Naive thymus-derived CD4-positive, alpha-beta T cell (primary cell): ENCODE measurements around the gene TLX2. TPM values are rescaled to one million over a fixed set of nuclear protein-coding genes. Genes with fewer than 3 reads are reported as not detected.

ENCODE experiments used
- ATAC-seq: fragments of 150-1000 bp; cut with Tn5 transposase; 2 replicates; pipeline ENCODE4 v1.10.0; 2021; ENCODE audit warnings: mild to moderate bottlenecking, moderate library complexity
- CTCF ChIA-PET: fragments of 350-600 bp; sonication (Branson Sonifier 250); formaldehyde crosslinking; loops from one replicate; lab custom pipeline; 2021; ENCODE audit warnings: antibody characterized with exemption; lab: Charles Lee
- POLR2A ChIA-PET: fragments of 350-600 bp; sonication (Branson Sonifier 250); formaldehyde crosslinking; loops from one replicate; lab custom pipeline; 2021; ENCODE audit warnings: antibody characterized with exemption, inconsistent platforms; lab: Charles Lee
- DNase-seq, 9 donors: peaks; one replicate each; pipeline versions ENCODE4 v3.0.0 to v3.0.0-alpha.2; 2020 to 2022; ENCODE audit warnings: mixed read lengths in 1 of 9
- H3K27ac ChIP-seq: one replicate; pipeline ENCODE4 v1.7.0; 2013; ENCODE audit warnings: mild to moderate bottlenecking, low read depth, low read length, moderate library complexity
- H3K27me3 ChIP-seq, 2 donors: one replicate each; pipeline ENCODE4 v1.7.0; 2013; ENCODE audit warnings: low read length in 2 of 2, mild to moderate bottlenecking in 2 of 2, moderate library complexity in 2 of 2; ENCODE audit not compliant: control insufficient read depth in 2 of 2, insufficient read depth in 2 of 2
- H3K36me3 ChIP-seq, 3 experiments: 1 replicate in 2 of 3; 2 replicates in 1 of 3; pipeline ENCODE4 v1.7.0; 2013; ENCODE audit warnings: low read length in 3 of 3, mild to moderate bottlenecking in 3 of 3, moderate library complexity in 1 of 3; ENCODE audit not compliant: insufficient read depth in 3 of 3, control insufficient read depth in 2 of 3
- H3K4me1 ChIP-seq, 2 donors: one replicate each; pipeline ENCODE4 v1.7.0; 2013; ENCODE audit warnings: low read length in 2 of 2, mild to moderate bottlenecking in 2 of 2, moderate library complexity in 1 of 2; ENCODE audit not compliant: control insufficient read depth in 2 of 2, insufficient read depth in 2 of 2
- H3K4me3 ChIP-seq: 2 replicates; pipeline ENCODE4 v1.7.0; 2013; ENCODE audit warnings: mild to moderate bottlenecking, low read length
- H3K9me3 ChIP-seq, 3 experiments: 1 replicate in 2 of 3; 2 replicates in 1 of 3; pipeline ENCODE4 v1.7.0; 2013; ENCODE audit warnings: low read length in 3 of 3; ENCODE audit not compliant: control insufficient read depth in 2 of 3
- H3K27ac Mint-ChIP-seq, 9 donors: one replicate each; pipeline ENCODE4 v1.8.0; 2020 to 2022; ENCODE audit warnings: mixed read lengths in 9 of 9, mild to moderate bottlenecking in 8 of 9, moderate library complexity in 5 of 9, inconsistent platforms in 2 of 9
- H3K27me3 Mint-ChIP-seq, 5 donors: one replicate each; pipeline ENCODE4 v1.8.0; 2021 to 2022; ENCODE audit warnings: mixed read lengths in 5 of 5, mild to moderate bottlenecking in 1 of 5
- H3K36me3 Mint-ChIP-seq, 5 donors: one replicate each; pipeline ENCODE4 v1.8.0; 2020 to 2022; ENCODE audit warnings: mixed read lengths in 5 of 5, mild to moderate bottlenecking in 3 of 5, inconsistent platforms in 1 of 5
- H3K4me1 Mint-ChIP-seq, 7 donors: one replicate each; pipeline ENCODE4 v1.8.0; 2020 to 2022; ENCODE audit warnings: mixed read lengths in 7 of 7, mild to moderate bottlenecking in 3 of 7, inconsistent platforms in 1 of 7
- H3K4me3 Mint-ChIP-seq, 10 donors: one replicate each; pipeline ENCODE4 v1.8.0; 2020 to 2022; ENCODE audit warnings: mild to moderate bottlenecking in 10 of 10, mixed read lengths in 10 of 10, moderate library complexity in 6 of 10, inconsistent platforms in 2 of 10
- H3K9me3 Mint-ChIP-seq, 11 donors: one replicate each; pipeline ENCODE4 v1.8.0; 2020 to 2022; ENCODE audit warnings: mixed read lengths in 11 of 11, mild to moderate bottlenecking in 4 of 11, inconsistent platforms in 1 of 11, moderate library complexity in 1 of 11
- intact Hi-C, 2 donors: fragments of 100-400 bp; cut with micrococcal nuclease; formaldehyde crosslinking; loops; one replicate each; pipeline ENCODE4 v1.15.1; 2023
- polyA plus RNA-seq, 2 donors: library from polyadenylated mRNA; unstranded; fragments of 300-500 nt; fragmentation: Illumina TruSeq; gene quantifications; one replicate each; pipeline ENCODE4 v1.2.3, GENCODE V29; 2021
- total RNA-seq, 6 experiments: library from RNA in 5 of 6; stranded (reverse) in 5 of 6; gene quantifications; 1 replicate in 5 of 6; 2 replicates in 1 of 6; pipeline ENCODE4 v1.2.3 and lab custom pipeline; 2021 to 2026

Gene TLX2
- total and polyA plus RNA-seq, 7 experiments from 2014 or later = 0.34 to 0.66 TPM; not detected in 5

DNA sequence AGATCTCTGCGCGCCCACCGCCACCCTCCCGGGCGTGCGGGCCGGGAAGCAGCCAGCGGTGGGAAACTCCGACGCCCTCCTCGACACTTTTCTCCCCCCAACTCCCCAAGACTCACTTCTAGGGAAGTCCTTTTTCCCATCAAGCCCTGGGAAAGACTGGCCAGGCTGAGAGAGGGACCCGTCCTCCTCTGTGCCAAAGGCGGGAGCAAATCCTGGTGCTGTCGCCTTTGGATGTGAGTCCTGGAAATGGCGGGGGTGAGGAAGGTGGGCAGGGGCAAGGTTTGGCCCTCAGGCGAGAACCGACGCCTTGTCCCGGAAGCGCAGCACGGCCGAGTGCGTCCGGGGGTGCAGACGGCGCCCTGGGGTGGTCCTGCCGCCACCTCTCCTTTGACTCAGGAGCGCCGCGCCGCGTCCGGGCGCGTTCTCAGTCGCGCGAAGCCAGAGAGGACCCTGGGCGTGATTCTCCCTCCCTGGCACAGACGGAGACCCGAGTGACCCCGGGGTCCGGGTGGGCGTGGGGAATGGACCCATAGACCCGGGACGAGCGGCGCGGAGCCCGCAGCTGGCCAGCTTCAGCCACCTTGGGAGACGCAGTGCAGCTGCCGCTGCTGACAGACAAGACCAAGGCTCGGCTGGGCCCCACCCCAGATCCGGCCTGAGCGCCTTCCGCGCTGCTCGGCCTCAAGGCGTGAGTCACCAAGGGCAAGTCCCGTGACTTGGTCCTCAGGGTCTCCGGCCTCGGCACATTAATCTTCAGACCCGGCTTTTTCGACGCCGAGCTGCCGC, 11.3 kb upstream of the TLX2 start:
- intact Hi-C loops = loop anchor here in 1 of 2 donors (1.0 to 10.0 kb wide), 2 partner anchors 20 to 152 kb away; partner anchors contain the start of genes SEMA4F and TTC31
- POLR2A ChIA-PET = interaction anchor here (1.3 to 4.3 kb wide), 4 partner anchors 20 to 30 kb away, joined by 4 to 11 read pairs (median 6); partner anchors contain the start of genes AUP1, CCDC142, HTRA2 and MRPL53
- ATAC-seq = peak; percentile 23

DNA sequence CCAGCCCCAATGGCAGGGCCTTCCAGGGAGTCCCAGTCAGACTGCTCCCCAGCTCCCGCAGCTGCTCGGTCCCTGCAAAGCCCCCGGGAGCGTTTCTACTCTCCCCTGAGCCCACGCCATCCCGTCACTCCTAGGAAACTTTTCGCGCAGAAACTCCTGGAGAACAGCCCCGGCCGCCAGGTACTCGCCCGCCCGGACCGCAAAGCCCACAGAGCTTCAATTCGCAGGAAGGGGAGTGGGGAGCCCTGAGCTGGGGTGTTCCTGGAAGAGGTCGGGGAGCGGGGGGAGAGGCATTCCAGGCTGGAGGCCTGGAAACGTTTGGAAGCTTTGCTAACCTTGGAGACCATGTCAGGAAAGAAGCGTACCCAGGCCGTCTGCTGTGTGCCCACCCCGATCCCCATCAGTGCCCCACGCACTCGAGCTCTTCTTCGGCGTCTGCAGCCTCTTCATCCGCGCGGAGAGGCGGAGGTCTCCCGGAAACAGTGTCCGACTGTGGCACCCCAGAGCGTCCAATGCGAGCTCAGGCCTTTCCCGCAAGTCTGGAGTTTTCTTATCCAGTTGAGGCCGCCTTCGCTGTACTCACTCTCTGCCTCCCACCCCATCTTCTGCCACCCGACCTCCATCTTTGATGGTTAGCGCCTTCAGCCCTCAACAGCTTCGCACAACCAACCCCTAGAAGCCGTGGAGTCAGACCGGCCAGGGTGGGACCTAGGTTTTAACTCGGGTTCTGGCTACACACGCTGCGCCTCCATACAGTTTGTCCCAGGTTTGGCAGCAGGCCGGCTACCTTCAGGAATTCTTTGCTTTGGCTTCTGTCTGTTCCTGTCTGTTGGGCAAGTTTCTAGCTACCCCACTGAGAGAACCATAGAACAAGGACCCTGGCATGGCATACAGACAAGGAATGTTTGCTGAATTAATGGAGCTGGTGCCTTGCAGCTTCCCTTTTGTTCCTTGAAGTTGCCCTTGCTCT, 10.5 kb upstream of the TLX2 start:
- no peak for DNase-seq
- no peak overlapping the region for H3K27ac ChIP-seq
- Mint-ChIP-seq H3K36me3 (peaks cover 16 to 33% (median 30%) of the 10 kb centered on the region in 5 donors), H3K27me3 (peaks cover 51 to 69% (median 63%) of the 10 kb centered on the region in 5 donors), H3K4me1 (peaks cover 42 to 79% (median 66%) of the 10 kb centered on the region in 7 donors), H3K27ac (peak overlapping the region in 2 of 9 donors; percentile 26 to 62), H3K9me3 (peaks cover 0 to 6% (median 0%) of the 10 kb centered on the region in 11 donors), H3K4me3 (peak overlapping the region; percentile 52 to 81 (median 66))
- ChIA-PET POLR2A (interaction anchor here (0.9 to 4.3 kb wide), 4 partner anchors 21 to 46 kb away, joined by 3 to 11 read pairs (median 6); partner anchors contain the start of genes AUP1, HTRA2, MRPL53 and WBP1), CTCF (interaction anchor here (0.6 to 1.3 kb wide), 5 partner anchors 20 to 111 kb away, joined by 3 to 6 read pairs (median 3); partner anchors contain the start of genes CCDC142 and TTC31)
- H3K27me3 ChIP-seq = peaks cover 4 to 34% of the 10 kb centered on the region in 2 donors
- H3K36me3 ChIP-seq = peaks cover 0 to 20% (median 5%) of the 10 kb centered on the region in 3 experiments
- H3K4me3 ChIP-seq = peak overlapping the region; percentile 36
- intact Hi-C loops = loop anchor here in 1 of 2 donors (1.0 to 10.0 kb wide), 2 partner anchors 20 to 151 kb away; partner anchors contain the start of genes SEMA4F and TTC31
- H3K4me1 ChIP-seq = peaks cover 19 to 38% of the 10 kb centered on the region in 2 donors
- H3K9me3 ChIP-seq = no peaks in the 10 kb centered on the region
- no peak for ATAC-seq

More for the DNA sequence above, 11.3 kb upstream of the TLX2 start:
- Mint-ChIP-seq H3K4me1 (peaks cover 41 to 78% (median 63%) of the 10 kb centered on the region in 7 donors), H3K4me3 (peak overlapping the region; percentile 52 to 81 (median 66)), H3K9me3 (peaks cover 0 to 6% (median 0%) of the 10 kb centered on the region in 11 donors), H3K27me3 (peaks cover 56 to 78% (median 68%) of the 10 kb centered on the region in 5 donors), H3K27ac (peak overlapping the region in 2 of 9 donors; percentile 26 to 62), H3K36me3 (peaks cover 16 to 33% (median 31%) of the 10 kb centered on the region in 5 donors)
- CTCF ChIA-PET = interaction anchor here (1.0 kb wide), 1 partner anchor 46 kb away, joined by 3 read pairs; no protein-coding TSS in a partner anchor
- Histone ChIP-seq H3K27ac (no peak overlapping the region), H3K27me3 (peaks cover 4 to 43% of the 10 kb centered on the region in 2 donors), H3K9me3 (no peaks in the 10 kb centered on the region), H3K4me1 (peaks cover 19 to 47% of the 10 kb centered on the region in 2 donors), H3K36me3 (peaks cover 0 to 20% (median 5%) of the 10 kb centered on the region in 3 experiments), H3K4me3 (peak overlapping the region; percentile 36)
- peak in 2 of 9 donors; percentile 47 to 60 for DNase-seq

DNA sequence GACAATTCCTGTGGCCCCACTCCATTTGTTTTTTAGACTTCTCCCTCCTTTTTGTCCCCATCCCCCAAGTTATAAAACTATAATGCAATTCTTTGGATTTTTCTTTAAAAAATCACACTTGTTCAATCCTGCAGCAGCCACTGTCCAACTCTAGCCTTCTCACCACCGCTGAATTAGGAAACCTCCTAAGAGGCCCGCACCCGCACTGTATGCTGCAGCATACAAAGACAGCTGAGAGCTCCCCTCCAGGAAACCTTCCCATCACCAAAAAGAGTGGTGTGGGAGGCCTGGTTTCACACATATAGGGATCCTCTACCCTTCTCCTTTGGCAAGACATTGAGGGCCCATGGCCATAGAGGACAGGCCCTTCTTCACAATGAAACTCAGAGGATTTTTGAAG, 9.7 kb upstream of the TLX2 start:
- CTCF ChIA-PET = interaction anchor here (0.6 to 1.3 kb wide), 4 partner anchors 21 to 112 kb away, joined by 3 to 6 read pairs (median 4); partner anchors contain the start of genes CCDC142 and TTC31
- peaks cover 47 to 66% (median 59%) of the 10 kb centered on the region in 5 donors for H3K27me3 Mint-ChIP-seq

DNA sequence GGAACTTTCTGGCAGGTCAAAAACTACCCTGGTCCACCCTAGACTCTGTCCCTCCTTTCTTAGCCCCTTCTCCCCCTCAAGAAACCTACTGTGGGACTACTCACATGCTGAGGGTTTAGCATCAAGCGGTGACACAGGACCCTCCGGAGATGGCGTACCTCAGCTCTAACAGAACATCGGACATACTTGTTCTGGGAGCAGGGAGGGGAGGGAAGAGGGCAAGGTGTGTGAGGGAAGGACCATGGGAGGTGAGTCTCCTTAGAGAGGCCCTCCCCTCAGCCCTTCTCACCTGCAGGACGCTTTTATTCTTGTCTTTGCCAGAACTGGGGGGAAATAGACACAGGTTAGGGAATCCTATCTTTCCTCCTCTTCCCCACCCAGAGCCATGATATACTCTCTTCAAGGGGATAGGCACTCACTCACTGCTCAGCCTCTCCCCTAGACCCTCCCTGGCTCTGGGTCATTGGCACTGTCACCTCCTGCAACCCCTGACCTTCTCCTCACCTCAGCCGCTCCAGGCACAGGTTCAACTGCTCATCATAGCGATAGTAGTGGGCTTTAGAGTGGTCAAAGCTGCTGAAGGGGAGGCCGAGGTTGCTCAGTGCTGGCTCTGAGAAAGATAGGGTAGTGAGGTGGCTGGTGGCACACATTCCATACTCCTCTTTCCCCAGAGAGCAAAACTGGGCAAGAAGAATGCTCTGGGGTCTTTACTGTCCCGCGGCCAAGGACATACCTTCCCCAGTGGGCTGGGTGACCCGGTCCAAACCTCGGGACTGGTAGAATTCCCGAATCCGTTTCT, 8.6 kb upstream of the TLX2 start:
- peak overlapping the region in 1 of 9 donors; percentile 10 for H3K27ac Mint-ChIP-seq
- Histone ChIP-seq H3K27ac (no peak overlapping the region), H3K9me3 (no peaks in the 10 kb centered on the region), H3K4me3 (no peak overlapping the region), H3K4me1 (peaks cover 16 to 31% of the 10 kb centered on the region in 2 donors), H3K27me3 (peaks cover 4 to 20% of the 10 kb centered on the region in 2 donors), H3K36me3 (peaks cover 0 to 20% (median 5%) of the 10 kb centered on the region in 3 experiments)
- peaks cover 34 to 72% (median 65%) of the 10 kb centered on the region in 7 donors for H3K4me1 Mint-ChIP-seq
- H3K36me3 Mint-ChIP-seq = peaks cover 16 to 33% (median 30%) of the 10 kb centered on the region in 5 donors
- intact Hi-C loops = loop anchor here in 1 of 2 donors (2.0 to 10.0 kb wide), 3 partner anchors 49 to 149 kb away; partner anchors contain the start of genes DOK1 and SEMA4F
- POLR2A ChIA-PET = interaction anchor here (1.1 to 5.0 kb wide), 7 partner anchors 23 to 82 kb away, joined by 3 to 33 read pairs (median 3); partner anchors contain the start of genes AUP1, CCDC142, HTRA2 and TTC31
- ATAC-seq (no peak), DNase-seq (no peak)
- H3K9me3 Mint-ChIP-seq = peaks cover 0 to 6% (median 0%) of the 10 kb centered on the region in 11 donors
- H3K27me3 Mint-ChIP-seq = peaks cover 48 to 60% (median 55%) of the 10 kb centered on the region in 5 donors
- peak overlapping the region in 9 of 10 donors; percentile 16 to 99 (median 38) for H3K4me3 Mint-ChIP-seq
- CTCF ChIA-PET = no interaction called here

More for the DNA sequence above, 9.7 kb upstream of the TLX2 start:
- no peak overlapping the region for H3K27ac Mint-ChIP-seq
- no peaks in the 10 kb centered on the region for H3K9me3 ChIP-seq
- no peak overlapping the region for H3K27ac ChIP-seq
- no peak for DNase-seq
- H3K27me3 ChIP-seq = peaks cover 4 to 30% of the 10 kb centered on the region in 2 donors
- peaks cover 39 to 78% (median 63%) of the 10 kb centered on the region in 7 donors for H3K4me1 Mint-ChIP-seq
- POLR2A ChIA-PET = interaction anchor here (0.9 to 4.3 kb wide), 5 partner anchors 22 to 70 kb away, joined by 3 to 11 read pairs (median 3); partner anchors contain the start of genes AUP1, CCDC142, HTRA2 and MRPL53
- H3K4me3 ChIP-seq = no peak overlapping the region
- peak overlapping the region; percentile 15 to 75 (median 56) for H3K4me3 Mint-ChIP-seq
- peaks cover 0 to 20% (median 5%) of the 10 kb centered on the region in 3 experiments for H3K36me3 ChIP-seq
- peaks cover 16 to 31% of the 10 kb centered on the region in 2 donors for H3K4me1 ChIP-seq
- H3K9me3 Mint-ChIP-seq = peaks cover 0 to 6% (median 0%) of the 10 kb centered on the region in 11 donors
- intact Hi-C loops = loop anchor here in 1 of 2 donors (10.0 kb wide), 1 partner anchor 150 kb away; the partner anchor contains the start of gene SEMA4F
- no peak for ATAC-seq
- peaks cover 16 to 33% (median 30%) of the 10 kb centered on the region in 5 donors for H3K36me3 Mint-ChIP-seq
